GM12878 (cell line): ENCODE data around the gene HAPLN2.

Experiments used
- CHD1 ChIP-seq: IDR thresholded peaks from 2 replicates; pipeline ENCODE4 v1.6.1; 2012; ENCODE audit warnings: low read depth, low read length, improper control_type of control experiment
- CREM ChIP-seq: IDR thresholded peaks from 2 replicates; pipeline ENCODE4 v1.6.1; 2014; ENCODE audit warnings: antibody characterized with exemption, low read depth
- EP300 ChIP-seq, 2 experiments: fragments of 150-350 bp in 1 of 2; IDR thresholded peaks; 2 replicates each; pipeline ENCODE4 v1.6.1; 2011 to 2012; ENCODE audit warnings: low read depth in 2 of 2, low read length in 2 of 2, borderline replicate concordance in 1 of 2, improper control_type of control experiment in 1 of 2, inconsistent platforms in 1 of 2; ENCODE audit not compliant: control insufficient read depth in 1 of 2
- FOXK2 ChIP-seq: fragments of 450-650 bp; IDR thresholded peaks from 2 replicates; pipeline ENCODE4 v1.6.1; 2017; ENCODE audit warnings: mild to moderate bottlenecking, moderate library complexity
- POLR2A ChIP-seq: IDR thresholded peaks from 2 replicates; pipeline ENCODE4 v1.6.1; 2011; ENCODE audit warnings: low read depth, mild to moderate bottlenecking, low read length
- TAF1 ChIP-seq: IDR thresholded peaks from 2 replicates; pipeline ENCODE4 v1.6.1; 2011; ENCODE audit warnings: mild to moderate bottlenecking, low read depth, low read length, borderline replicate concordance
- ZNF274 ChIP-seq: IDR thresholded peaks from one replicate; pipeline ENCODE4 v1.8.0; 2011; ENCODE audit not compliant: insufficient read length, insufficient read depth
- TF ChIP-seq, protein P1 (sequence below): IDR thresholded peaks from 2 replicates; pipeline ENCODE4 v1.6.1; 2011; ENCODE audit warnings: mild to moderate bottlenecking, low read depth, low read length, moderate library complexity; ENCODE audit not compliant: insufficient replicate concordance
- TF ChIP-seq, protein P2 (sequence below), 3 experiments: IDR thresholded peaks in 2 of 3; conservative IDR thresholded peaks in 1 of 3; 2 replicates each; pipeline ENCODE4 v1.5.1; 2011; ENCODE audit warnings: low read depth in 3 of 3, low read length in 3 of 3, mild to moderate bottlenecking in 3 of 3, control low read depth in 2 of 3, moderate library complexity in 2 of 3, inconsistent platforms in 1 of 3, mixed read lengths in 1 of 3; ENCODE audit not compliant: control insufficient read depth in 2 of 3, insufficient read depth in 1 of 3; ENCODE audit errors: extremely low read depth in 1 of 3
- TF ChIP-seq, protein P3 (sequence below): fragments of 450-650 bp; IDR thresholded peaks from 2 replicates; pipeline ENCODE4 v1.6.1; 2016; ENCODE audit warnings: mild to moderate bottlenecking, moderate library complexity, borderline replicate concordance
- TF ChIP-seq, protein P4 (sequence below): fragments of 450-650 bp; IDR thresholded peaks from 2 replicates; pipeline ENCODE4 v1.6.1; 2018; ENCODE audit warnings: borderline replicate concordance, mild to moderate bottlenecking; ENCODE audit not compliant: partially characterized antibody

DNA sequence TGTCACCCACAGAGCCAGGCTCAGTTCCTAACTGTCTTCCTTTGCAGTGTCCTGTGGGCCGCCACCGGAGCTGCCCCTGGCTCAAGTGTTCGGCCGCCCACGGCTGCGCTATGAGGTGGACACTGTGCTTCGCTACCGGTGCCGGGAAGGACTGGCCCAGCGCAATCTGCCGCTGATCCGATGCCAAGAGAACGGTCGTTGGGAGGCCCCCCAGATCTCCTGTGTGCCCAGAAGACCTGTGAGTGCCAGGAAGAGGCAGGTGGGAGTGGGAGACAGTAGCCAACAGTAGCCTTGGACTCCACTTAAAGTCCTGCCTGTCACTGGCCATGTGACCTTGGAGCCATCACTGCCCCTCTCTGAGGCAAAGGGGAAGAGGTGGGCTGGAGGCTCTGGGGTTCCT lies 39.3 kb downstream of the HAPLN2 start:
- TF ChIP-seq FOXK2 (no peak), CHD1 (no peak), POLR2A (no peak), ZNF274 (no peak), EP300 (IDR thresholded peaks at IDR 0.05; ENCODE audit: borderline replicate concordance in 1 of 2, control insufficient read depth in 1 of 2, low read depth in 2 of 2, low read length in 2 of 2) (no peak), CREM (no peak), TAF1 (no peak)
- TF ChIP-seq, protein P1, sequence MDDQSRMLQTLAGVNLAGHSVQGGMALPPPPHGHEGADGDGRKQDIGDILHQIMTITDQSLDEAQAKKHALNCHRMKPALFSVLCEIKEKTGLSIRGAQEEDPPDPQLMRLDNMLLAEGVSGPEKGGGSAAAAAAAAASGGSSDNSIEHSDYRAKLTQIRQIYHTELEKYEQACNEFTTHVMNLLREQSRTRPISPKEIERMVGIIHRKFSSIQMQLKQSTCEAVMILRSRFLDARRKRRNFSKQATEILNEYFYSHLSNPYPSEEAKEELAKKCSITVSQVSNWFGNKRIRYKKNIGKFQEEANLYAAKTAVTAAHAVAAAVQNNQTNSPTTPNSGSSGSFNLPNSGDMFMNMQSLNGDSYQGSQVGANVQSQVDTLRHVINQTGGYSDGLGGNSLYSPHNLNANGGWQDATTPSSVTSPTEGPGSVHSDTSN, result no peak
- TF ChIP-seq, protein P2, sequence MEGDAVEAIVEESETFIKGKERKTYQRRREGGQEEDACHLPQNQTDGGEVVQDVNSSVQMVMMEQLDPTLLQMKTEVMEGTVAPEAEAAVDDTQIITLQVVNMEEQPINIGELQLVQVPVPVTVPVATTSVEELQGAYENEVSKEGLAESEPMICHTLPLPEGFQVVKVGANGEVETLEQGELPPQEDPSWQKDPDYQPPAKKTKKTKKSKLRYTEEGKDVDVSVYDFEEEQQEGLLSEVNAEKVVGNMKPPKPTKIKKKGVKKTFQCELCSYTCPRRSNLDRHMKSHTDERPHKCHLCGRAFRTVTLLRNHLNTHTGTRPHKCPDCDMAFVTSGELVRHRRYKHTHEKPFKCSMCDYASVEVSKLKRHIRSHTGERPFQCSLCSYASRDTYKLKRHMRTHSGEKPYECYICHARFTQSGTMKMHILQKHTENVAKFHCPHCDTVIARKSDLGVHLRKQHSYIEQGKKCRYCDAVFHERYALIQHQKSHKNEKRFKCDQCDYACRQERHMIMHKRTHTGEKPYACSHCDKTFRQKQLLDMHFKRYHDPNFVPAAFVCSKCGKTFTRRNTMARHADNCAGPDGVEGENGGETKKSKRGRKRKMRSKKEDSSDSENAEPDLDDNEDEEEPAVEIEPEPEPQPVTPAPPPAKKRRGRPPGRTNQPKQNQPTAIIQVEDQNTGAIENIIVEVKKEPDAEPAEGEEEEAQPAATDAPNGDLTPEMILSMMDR (IDR thresholded peaks at IDR 0.05 in 2 of 3, conservative IDR thresholded peaks at IDR 0.05 in 1 of 3; ENCODE audit: control insufficient read depth in 2 of 3, extremely low read depth in 1 of 3, insufficient read depth in 1 of 3, low read depth in 3 of 3, low read length in 3 of 3), result no peak
- TF ChIP-seq, protein P3, sequence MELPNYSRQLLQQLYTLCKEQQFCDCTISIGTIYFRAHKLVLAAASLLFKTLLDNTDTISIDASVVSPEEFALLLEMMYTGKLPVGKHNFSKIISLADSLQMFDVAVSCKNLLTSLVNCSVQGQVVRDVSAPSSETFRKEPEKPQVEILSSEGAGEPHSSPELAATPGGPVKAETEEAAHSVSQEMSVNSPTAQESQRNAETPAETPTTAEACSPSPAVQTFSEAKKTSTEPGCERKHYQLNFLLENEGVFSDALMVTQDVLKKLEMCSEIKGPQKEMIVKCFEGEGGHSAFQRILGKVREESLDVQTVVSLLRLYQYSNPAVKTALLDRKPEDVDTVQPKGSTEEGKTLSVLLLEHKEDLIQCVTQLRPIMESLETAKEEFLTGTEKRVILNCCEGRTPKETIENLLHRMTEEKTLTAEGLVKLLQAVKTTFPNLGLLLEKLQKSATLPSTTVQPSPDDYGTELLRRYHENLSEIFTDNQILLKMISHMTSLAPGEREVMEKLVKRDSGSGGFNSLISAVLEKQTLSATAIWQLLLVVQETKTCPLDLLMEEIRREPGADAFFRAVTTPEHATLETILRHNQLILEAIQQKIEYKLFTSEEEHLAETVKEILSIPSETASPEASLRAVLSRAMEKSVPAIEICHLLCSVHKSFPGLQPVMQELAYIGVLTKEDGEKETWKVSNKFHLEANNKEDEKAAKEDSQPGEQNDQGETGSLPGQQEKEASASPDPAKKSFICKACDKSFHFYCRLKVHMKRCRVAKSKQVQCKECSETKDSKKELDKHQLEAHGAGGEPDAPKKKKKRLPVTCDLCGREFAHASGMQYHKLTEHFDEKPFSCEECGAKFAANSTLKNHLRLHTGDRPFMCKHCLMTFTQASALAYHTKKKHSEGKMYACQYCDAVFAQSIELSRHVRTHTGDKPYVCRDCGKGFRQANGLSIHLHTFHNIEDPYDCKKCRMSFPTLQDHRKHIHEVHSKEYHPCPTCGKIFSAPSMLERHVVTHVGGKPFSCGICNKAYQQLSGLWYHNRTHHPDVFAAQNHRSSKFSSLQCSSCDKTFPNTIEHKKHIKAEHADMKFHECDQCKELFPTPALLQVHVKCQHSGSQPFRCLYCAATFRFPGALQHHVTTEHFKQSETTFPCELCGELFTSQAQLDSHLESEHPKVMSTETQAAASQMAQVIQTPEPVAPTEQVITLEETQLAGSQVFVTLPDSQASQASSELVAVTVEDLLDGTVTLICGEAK, result no peak
- TF ChIP-seq, protein P4, sequence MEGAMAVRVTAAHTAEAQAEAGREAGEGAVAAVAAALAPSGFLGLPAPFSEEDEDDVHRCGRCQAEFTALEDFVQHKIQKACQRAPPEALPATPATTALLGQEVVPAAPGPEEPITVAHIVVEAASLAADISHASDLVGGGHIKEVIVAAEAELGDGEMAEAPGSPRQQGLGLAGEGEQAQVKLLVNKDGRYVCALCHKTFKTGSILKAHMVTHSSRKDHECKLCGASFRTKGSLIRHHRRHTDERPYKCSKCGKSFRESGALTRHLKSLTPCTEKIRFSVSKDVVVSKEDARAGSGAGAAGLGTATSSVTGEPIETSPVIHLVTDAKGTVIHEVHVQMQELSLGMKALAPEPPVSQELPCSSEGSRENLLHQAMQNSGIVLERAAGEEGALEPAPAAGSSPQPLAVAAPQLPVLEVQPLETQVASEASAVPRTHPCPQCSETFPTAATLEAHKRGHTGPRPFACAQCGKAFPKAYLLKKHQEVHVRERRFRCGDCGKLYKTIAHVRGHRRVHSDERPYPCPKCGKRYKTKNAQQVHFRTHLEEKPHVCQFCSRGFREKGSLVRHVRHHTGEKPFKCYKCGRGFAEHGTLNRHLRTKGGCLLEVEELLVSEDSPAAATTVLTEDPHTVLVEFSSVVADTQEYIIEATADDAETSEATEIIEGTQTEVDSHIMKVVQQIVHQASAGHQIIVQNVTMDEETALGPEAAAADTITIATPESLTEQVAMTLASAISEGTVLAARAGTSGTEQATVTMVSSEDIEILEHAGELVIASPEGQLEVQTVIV, result no peak
